Measurements from ENCODE around the gene RAPGEF1. TPM values are rescaled to one million over a fixed set of nuclear protein-coding genes. Genes with fewer than 3 reads are reported as not detected.

The RAPGEF1 gene
- total and polyA plus RNA-seq, 2 donors (not counting 3 experiments of a cell fraction or from before 2014, with no cell fraction given) = 50.0 to 124 TPM

GRCh38 chr9:131700076-131700475 is 39.8 kb downstream of the RAPGEF1 start:
- dilution Hi-C loops (cut with MboI; ENCODE audit: extremely low pct_ligation_motif_present, low sequenced_read_pairs) (no loop called here), intact Hi-C loops (cut with micrococcal nuclease) (no loop called here)
- no peak overlapping the region for H3K9ac ChIP-seq (replicated peaks; ENCODE audit: extremely low read depth, insufficient read depth, low read length)
- H2AFZ ChIP-seq (ENCODE audit: low read depth, low read length) = no peak overlapping the region
- CTCF ChIA-PET = no interaction called here
- peak; percentile 70 for FAIRE-seq
- no peaks in the 10 kb centered on the region for H3K9me3 ChIP-seq (replicated peaks; ENCODE audit: control insufficient read depth, insufficient read depth, low read length)
- no peak overlapping the region for H3K4me3 ChIP-seq (replicated peaks in 1 of 3; ENCODE audit: insufficient read depth in 1 of 3, low read depth in 1 of 3, low read length in 3 of 3)
- DNase-seq (ENCODE audit: low read depth, low spot score) = no peak
- H3K36me3 ChIP-seq (ENCODE audit: control insufficient read depth in 2 of 2, extremely low read depth in 1 of 2, insufficient read depth in 2 of 2, low read length in 2 of 2) = peaks cover 0 to 2% of the 10 kb centered on the region in 2 experiments
- no peaks in the 10 kb centered on the region for H4K20me1 ChIP-seq (replicated peaks; ENCODE audit: control insufficient read depth, extremely low read depth, insufficient read depth, low read length)
- peaks cover 3% of the 10 kb centered on the region for H3K9me1 ChIP-seq (replicated peaks; ENCODE audit: control insufficient read depth, extremely low read depth, insufficient read depth, low read length)
- peak overlapping the region; percentile 30 for H3K4me2 ChIP-seq (ENCODE audit: insufficient read depth, low read length)
- BruUV-seq (replicated peaks) = no TSS peak
- H3K4me1 ChIP-seq (ENCODE audit: control insufficient read depth, extremely low read depth, insufficient read depth, low read length) = peaks cover 14% of the 10 kb centered on the region
- POLR2A ChIA-PET = no interaction called here
- TF ChIP-seq POLR2AphosphoS5 (IDR thresholded peaks at IDR 0.05; ENCODE audit: insufficient read depth, low read depth, low read length) (no peak), EZH2 (IDR thresholded peaks at IDR 0.05; ENCODE audit: borderline replicate concordance, low read depth, low read length, severe bottlenecking) (no peak), FOS (IDR thresholded peaks at IDR 0.05; ENCODE audit: borderline replicate concordance, insufficient read depth, low read length) (no peak), POLR2A (IDR thresholded peaks at IDR 0.05; ENCODE audit: low read depth, low read length) (no peak), MAX (IDR thresholded peaks at IDR 0.05; ENCODE audit: insufficient read depth, insufficient read length) (no peak), JUN (IDR thresholded peaks at IDR 0.05; ENCODE audit: borderline replicate concordance, insufficient read depth, insufficient read length, low read depth) (no peak), MYC (IDR thresholded peaks at IDR 0.05; ENCODE audit: low read depth, low read length) (no peak)
- H3K27me3 ChIP-seq (ENCODE audit: control insufficient read depth in 2 of 2, insufficient read depth in 2 of 2, low read length in 2 of 2) = no peaks in the 10 kb centered on the region
- peaks cover 98% of the 10 kb centered on the region for H3K79me2 ChIP-seq (ENCODE audit: control insufficient read depth, insufficient read depth, low read length)
- H3K27ac ChIP-seq (ENCODE audit: insufficient read depth, low read depth, low read length) = peak overlapping the region; percentile 1

DNA sequence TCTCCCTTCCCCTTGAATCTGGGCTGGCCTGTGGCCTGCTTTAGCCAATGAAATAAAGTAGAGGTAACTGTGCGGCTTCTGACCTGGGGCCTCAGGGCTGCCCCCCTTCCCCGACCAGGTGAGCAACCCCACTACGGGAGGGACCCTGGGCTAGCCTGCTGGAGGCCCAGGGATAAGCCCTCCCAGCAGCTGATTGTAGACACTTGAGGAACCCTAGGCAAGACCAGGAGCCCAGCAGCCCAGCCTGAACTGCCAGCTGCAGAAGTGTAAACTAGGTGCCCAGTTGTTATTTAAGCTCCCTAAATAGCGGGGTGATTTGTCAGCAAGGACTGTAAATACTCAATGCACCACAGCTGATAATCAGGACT is 41.3 kb downstream of the RAPGEF1 start:
- H3K9me1 ChIP-seq (replicated peaks; ENCODE audit: control insufficient read depth, extremely low read depth, insufficient read depth, low read length) = peaks cover 3% of the 10 kb centered on the region
- no peaks in the 10 kb centered on the region for H3K9me3 ChIP-seq (replicated peaks; ENCODE audit: control insufficient read depth, insufficient read depth, low read length)
- POLR2A ChIA-PET = no interaction called here
- H3K79me2 ChIP-seq (ENCODE audit: control insufficient read depth, insufficient read depth, low read length) = peaks cover 97% of the 10 kb centered on the region
- H3K4me2 ChIP-seq (ENCODE audit: insufficient read depth, low read length) = no peak overlapping the region
- H3K4me3 ChIP-seq (replicated peaks in 1 of 3; ENCODE audit: insufficient read depth in 1 of 3, low read depth in 1 of 3, low read length in 3 of 3) = no peak overlapping the region
- no peak overlapping the region for H3K9ac ChIP-seq (replicated peaks; ENCODE audit: extremely low read depth, insufficient read depth, low read length)
- DNase-seq (ENCODE audit: low read depth, low spot score) = no peak
- no peak overlapping the region for H2AFZ ChIP-seq (ENCODE audit: low read depth, low read length)
- dilution Hi-C loops (cut with MboI; ENCODE audit: extremely low pct_ligation_motif_present, low sequenced_read_pairs) (no loop called here), intact Hi-C loops (cut with micrococcal nuclease) (no loop called here)
- H3K36me3 ChIP-seq (ENCODE audit: control insufficient read depth in 2 of 2, extremely low read depth in 1 of 2, insufficient read depth in 2 of 2, low read length in 2 of 2) = peaks cover 0 to 2% of the 10 kb centered on the region in 2 experiments
- CTCF ChIA-PET = interaction anchor here (1.0 to 2.5 kb wide), 4 partner anchors 15 to 40 kb away, joined by 3 to 12 read pairs (median 7); no protein-coding TSS in a partner anchor
- FAIRE-seq = peak; percentile 15
- peaks cover 14% of the 10 kb centered on the region for H3K4me1 ChIP-seq (ENCODE audit: control insufficient read depth, extremely low read depth, insufficient read depth, low read length)
- H4K20me1 ChIP-seq (replicated peaks; ENCODE audit: control insufficient read depth, extremely low read depth, insufficient read depth, low read length) = no peaks in the 10 kb centered on the region
- H3K27ac ChIP-seq (ENCODE audit: insufficient read depth, low read depth, low read length) = no peak overlapping the region
- TF ChIP-seq EZH2 (IDR thresholded peaks at IDR 0.05; ENCODE audit: borderline replicate concordance, low read depth, low read length, severe bottlenecking) (no peak), GATA2 (IDR thresholded peaks at IDR 0.05; ENCODE audit: insufficient read depth, insufficient read length, low read depth, low read length) (no peak), MYC (IDR thresholded peaks at IDR 0.05; ENCODE audit: low read depth, low read length) (no peak), POLR2AphosphoS5 (IDR thresholded peaks at IDR 0.05; ENCODE audit: insufficient read depth, low read depth, low read length) (no peak), JUN (IDR thresholded peaks at IDR 0.05; ENCODE audit: borderline replicate concordance, insufficient read depth, insufficient read length, low read depth) (no peak), FOS (IDR thresholded peaks at IDR 0.05; ENCODE audit: borderline replicate concordance, insufficient read depth, low read length) (no peak), MAX (IDR thresholded peaks at IDR 0.05; ENCODE audit: insufficient read depth, insufficient read length) (no peak), POLR2A (IDR thresholded peaks at IDR 0.05; ENCODE audit: low read depth, low read length) (no peak)
- TF ChIP-seq, protein P1, sequence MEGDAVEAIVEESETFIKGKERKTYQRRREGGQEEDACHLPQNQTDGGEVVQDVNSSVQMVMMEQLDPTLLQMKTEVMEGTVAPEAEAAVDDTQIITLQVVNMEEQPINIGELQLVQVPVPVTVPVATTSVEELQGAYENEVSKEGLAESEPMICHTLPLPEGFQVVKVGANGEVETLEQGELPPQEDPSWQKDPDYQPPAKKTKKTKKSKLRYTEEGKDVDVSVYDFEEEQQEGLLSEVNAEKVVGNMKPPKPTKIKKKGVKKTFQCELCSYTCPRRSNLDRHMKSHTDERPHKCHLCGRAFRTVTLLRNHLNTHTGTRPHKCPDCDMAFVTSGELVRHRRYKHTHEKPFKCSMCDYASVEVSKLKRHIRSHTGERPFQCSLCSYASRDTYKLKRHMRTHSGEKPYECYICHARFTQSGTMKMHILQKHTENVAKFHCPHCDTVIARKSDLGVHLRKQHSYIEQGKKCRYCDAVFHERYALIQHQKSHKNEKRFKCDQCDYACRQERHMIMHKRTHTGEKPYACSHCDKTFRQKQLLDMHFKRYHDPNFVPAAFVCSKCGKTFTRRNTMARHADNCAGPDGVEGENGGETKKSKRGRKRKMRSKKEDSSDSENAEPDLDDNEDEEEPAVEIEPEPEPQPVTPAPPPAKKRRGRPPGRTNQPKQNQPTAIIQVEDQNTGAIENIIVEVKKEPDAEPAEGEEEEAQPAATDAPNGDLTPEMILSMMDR (IDR thresholded peaks at IDR 0.05; ENCODE audit: extremely low read depth in 1 of 2, insufficient read depth in 1 of 2, low read depth in 1 of 2, low read length in 2 of 2) = no peak
- H3K27me3 ChIP-seq (ENCODE audit: control insufficient read depth in 2 of 2, insufficient read depth in 2 of 2, low read length in 2 of 2) = no peaks in the 10 kb centered on the region
- no TSS peak for BruUV-seq (replicated peaks)
